Measurements from ENCODE around the gene NEO1. TPM values are rescaled to one million over a fixed set of nuclear protein-coding genes. Genes with fewer than 3 reads are reported as not detected.

The NEO1 gene
- total and polyA plus RNA-seq, 9 of the 15 experiments (the other 6 are each of a cell fraction or from before 2014, with no cell fraction given) = 0.08 to 1.7 (median 0.48) TPM

DNA sequence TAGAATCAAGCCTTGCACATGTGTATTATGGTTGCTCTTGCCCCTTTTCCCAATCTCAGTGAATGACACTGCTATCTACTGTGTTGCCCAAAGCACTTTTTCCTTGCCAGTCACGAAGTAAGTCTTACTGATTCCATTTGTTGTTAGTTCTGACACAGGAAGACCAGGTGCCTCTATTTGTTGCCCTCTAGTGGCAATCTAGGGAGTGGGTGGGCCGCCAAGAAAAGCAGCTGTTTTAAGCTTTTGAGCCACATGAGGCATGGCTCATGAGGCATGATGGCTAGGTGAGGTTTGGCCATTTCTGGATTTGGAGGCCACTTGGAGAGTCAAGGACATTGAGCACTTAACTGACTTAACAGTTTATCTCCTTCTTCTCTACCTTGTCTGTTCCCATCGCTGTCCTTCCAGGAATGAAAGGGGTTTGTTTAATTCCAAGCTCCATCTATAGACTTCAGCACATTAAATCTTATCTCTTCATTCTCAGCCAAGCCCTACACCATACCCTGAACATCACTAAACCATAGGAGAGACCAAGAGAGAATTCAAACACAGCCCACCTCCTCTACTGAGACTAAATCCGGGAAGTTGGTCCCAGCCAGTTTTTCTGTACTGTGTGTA, 213.4 kb downstream of the NEO1 start:
- Histone ChIP-seq H3K9ac (ENCODE audit: insufficient read depth in 1 of 2, low read depth in 2 of 2, low read length in 2 of 2) (no peak overlapping the region), H3K9me1 (ENCODE audit: control insufficient read depth, insufficient read depth, low read length) (no peaks in the 10 kb centered on the region), H3K4me3 (no peak overlapping the region), H3K27ac (ENCODE audit: extremely low read depth, low read depth, low read length) (no peak overlapping the region), H3K9me3 (replicated peaks; ENCODE audit: control insufficient read depth, insufficient read depth, low read depth, low read length) (no peaks in the 10 kb centered on the region), H3K27me3 (ENCODE audit: control insufficient read depth in 2 of 2, insufficient read depth in 2 of 2, low read length in 2 of 2) (peaks cover 0 to 3% of the 10 kb centered on the region in 2 experiments; a peak in 1 of 5 replicates), H3K4me2 (ENCODE audit: insufficient read depth, low read length) (no peak overlapping the region), H3K4me1 (replicated peaks in 1 of 2; ENCODE audit: control insufficient read depth in 2 of 2, insufficient read depth in 2 of 2, low read length in 2 of 2) (no peaks in the 10 kb centered on the region), H4K20me1 (replicated peaks; ENCODE audit: control insufficient read depth, insufficient read depth, low read length) (no peaks in the 10 kb centered on the region), H3K36me3 (ENCODE audit: control insufficient read depth, insufficient read depth, low read length) (no peaks in the 10 kb centered on the region), H3K79me2 (ENCODE audit: control insufficient read depth, insufficient read depth, low read length) (no peaks in the 10 kb centered on the region), H2AFZ (ENCODE audit: low read depth, low read length) (0 out of 2 replicates have a peak overlapping the region, but pooled peaks have one; percentile 52)
- ATAC-seq (peak; percentile 94), DNase-seq (ENCODE audit: extremely low read depth in 1 of 4, low spot score in 3 of 4) (peak; percentile 45 to 65 (median 55)), FAIRE-seq (peak; percentile 87)
- BruUV-seq (replicated peaks) = no TSS peak
- ChIA-PET POLR2A (interaction anchor here (1.1 kb wide), 1 partner anchor 20 kb away, joined by 3 read pairs; no protein-coding TSS in a partner anchor), CTCF (ENCODE audit: low intra/inter-chr PET ratio) (no interaction called here)
- intact Hi-C loops (cut with micrococcal nuclease) = no loop called here
- in situ Hi-C loops (cut with MboI) = loop anchor here (10.0 to 25.0 kb wide), 2 partner anchors 671 to 953 kb away; partner anchors contain the start of gene CELF6
- 5% methylated on average over 4 of the region's 4 CpGs for WGBS (ENCODE audit: insufficient coverage, low coverage, missing lambda C conversion rate)
- TF ChIP-seq EHMT2 (IDR thresholded peaks at IDR 0.05) (0 out of 2 replicates have a peak, but pooled peaks have one; percentile 49), ZNF133 (CRISPR knock-in tag; IDR thresholded peaks at IDR 0.05) (no peak), CEBPB (tag; IDR thresholded peaks at IDR 0.05) (no peak), SIN3A (IDR thresholded peaks at IDR 0.05; ENCODE audit: borderline replicate concordance in 2 of 2, control insufficient read depth in 1 of 2, low read depth in 2 of 2, low read length in 2 of 2) (no peak), MYNN (IDR thresholded peaks at IDR 0.05) (no peak), MYNN (CRISPR knock-in tag; IDR thresholded peaks at IDR 0.05) (no peak), KLF6 (CRISPR knock-in tag; IDR thresholded peaks at IDR 0.05; ENCODE audit: borderline replicate concordance) (no peak), KDM2B (CRISPR knock-in tag; IDR thresholded peaks at IDR 0.05) (no peak), HDAC8 (tag; IDR thresholded peaks at IDR 0.05) (no peak), ZFP1 (CRISPR knock-in tag; IDR thresholded peaks at IDR 0.05) (no peak), XRCC4 (IDR thresholded peaks at IDR 0.05; ENCODE audit: extremely low read depth, insufficient read depth, insufficient read length) (no peak), SNIP1 (IDR thresholded peaks at IDR 0.05; ENCODE audit: low read depth) (no peak), ZNF121 (CRISPR knock-in tag; conservative IDR thresholded peaks at IDR 0.05) (no peak), ZKSCAN1 (IDR thresholded peaks at IDR 0.05; ENCODE audit: low read depth, low read length) (no peak), SP1 (CRISPR knock-in tag; IDR thresholded peaks at IDR 0.05) (no peak), RBM39 (optimal IDR thresholded peaks at IDR 0.05; ENCODE audit: low read depth, low read length) (no peak), TCF7 (IDR thresholded peaks at IDR 0.05; ENCODE audit: borderline replicate concordance) (no peak), BRF1 (IDR thresholded peaks at IDR 0.05; ENCODE audit: borderline replicate concordance, extremely low read depth, insufficient read length) (no peak), DDX20 (tag; IDR thresholded peaks at IDR 0.05; ENCODE audit: low read depth) (no peak), NFRKB (IDR thresholded peaks at IDR 0.05; ENCODE audit: low read depth) (no peak), HEY1 (CRISPR knock-in tag; IDR thresholded peaks at IDR 0.05; ENCODE audit: borderline replicate concordance) (no peak), RBBP5 (IDR thresholded peaks at IDR 0.05; ENCODE audit: borderline replicate concordance, insufficient read depth, low read length, poor library complexity, severe bottlenecking) (no peak), SMARCE1 (IDR thresholded peaks at IDR 0.05) (no peak)
- TF ChIP-seq, protein P1, sequence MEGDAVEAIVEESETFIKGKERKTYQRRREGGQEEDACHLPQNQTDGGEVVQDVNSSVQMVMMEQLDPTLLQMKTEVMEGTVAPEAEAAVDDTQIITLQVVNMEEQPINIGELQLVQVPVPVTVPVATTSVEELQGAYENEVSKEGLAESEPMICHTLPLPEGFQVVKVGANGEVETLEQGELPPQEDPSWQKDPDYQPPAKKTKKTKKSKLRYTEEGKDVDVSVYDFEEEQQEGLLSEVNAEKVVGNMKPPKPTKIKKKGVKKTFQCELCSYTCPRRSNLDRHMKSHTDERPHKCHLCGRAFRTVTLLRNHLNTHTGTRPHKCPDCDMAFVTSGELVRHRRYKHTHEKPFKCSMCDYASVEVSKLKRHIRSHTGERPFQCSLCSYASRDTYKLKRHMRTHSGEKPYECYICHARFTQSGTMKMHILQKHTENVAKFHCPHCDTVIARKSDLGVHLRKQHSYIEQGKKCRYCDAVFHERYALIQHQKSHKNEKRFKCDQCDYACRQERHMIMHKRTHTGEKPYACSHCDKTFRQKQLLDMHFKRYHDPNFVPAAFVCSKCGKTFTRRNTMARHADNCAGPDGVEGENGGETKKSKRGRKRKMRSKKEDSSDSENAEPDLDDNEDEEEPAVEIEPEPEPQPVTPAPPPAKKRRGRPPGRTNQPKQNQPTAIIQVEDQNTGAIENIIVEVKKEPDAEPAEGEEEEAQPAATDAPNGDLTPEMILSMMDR (IDR thresholded peaks at IDR 0.05 in 2 of 3, conservative IDR thresholded peaks at IDR 0.05 in 1 of 3; ENCODE audit: insufficient read depth in 2 of 3, low read depth in 1 of 3, low read length in 3 of 3) = peak; percentile 82 to 90 (median 85)
